ENCODE measurements around the gene MTAP. TPM values are rescaled to one million over a fixed set of nuclear protein-coding genes. Genes with fewer than 3 reads are reported as not detected.

Gene MTAP
- total and polyA plus RNA-seq, 2 donors (not counting 1 experiment from before 2014, with no cell fraction given), result 9.8 to 38.4 TPM

DNA sequence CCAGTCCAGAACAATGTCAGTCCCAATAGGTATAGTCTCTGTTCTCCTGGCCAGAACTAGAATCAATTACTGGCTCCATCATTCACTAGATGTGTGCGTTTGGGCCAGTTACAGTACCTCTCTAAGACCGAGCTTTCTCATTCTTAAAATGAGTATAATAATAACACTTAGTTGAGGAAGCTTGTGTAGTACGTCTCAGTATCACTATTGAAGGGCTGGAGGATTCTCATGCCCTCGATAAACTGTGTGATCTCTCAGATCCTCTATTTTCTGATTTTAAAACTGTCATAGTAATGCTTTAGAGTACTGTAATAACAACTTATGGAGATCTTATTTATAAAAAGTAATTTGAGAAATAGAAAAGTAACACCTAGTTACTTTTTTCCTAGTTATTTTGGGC is 141.0 kb downstream of the MTAP start:
- intact Hi-C loops (cut with micrococcal nuclease), result loop anchor here (5.0 kb wide), 1 partner anchor 36 kb away; no protein-coding TSS in a partner anchor
- DNase-seq (no peak), ATAC-seq (ENCODE audit: low read depth) (no peak)
- no peaks in the 10 kb centered on the region for H3K36me3 ChIP-seq (replicated peaks in 1 of 2; ENCODE audit: control extremely low read depth in 1 of 2, control insufficient read depth in 1 of 2, extremely low read depth in 1 of 2, insufficient read depth in 2 of 2, low read length in 1 of 2)
- H3K4me2 ChIP-seq (replicated peaks; ENCODE audit: low read depth, low read length, poor library complexity, severe bottlenecking), result no peak overlapping the region
- CTCF ChIA-PET, result no interaction called here
- no peak overlapping the region for H3K4me3 Mint-ChIP-seq
- H3K4me3 ChIP-seq (ENCODE audit: control extremely low read depth in 1 of 5, extremely low read depth in 1 of 5, insufficient read depth in 1 of 5, low read depth in 2 of 5, low read length in 4 of 5), result no peak overlapping the region
- H3K9me3 ChIP-seq (ENCODE audit: control extremely low read depth in 1 of 3, control insufficient read depth in 2 of 3, insufficient read depth in 1 of 3, low read length in 2 of 3), result peaks cover 0 to 5% (median 0%) of the 10 kb centered on the region in 3 donors
- no peak overlapping the region for H3K27ac ChIP-seq (ENCODE audit: low read length in 2 of 2)
- no peaks in the 10 kb centered on the region for H3K79me2 ChIP-seq (ENCODE audit: control insufficient read depth, insufficient read depth, low read length)
- H3K27ac Mint-ChIP-seq, result no peak overlapping the region
- TF ChIP-seq EZH2 (IDR thresholded peaks at IDR 0.05; ENCODE audit: borderline replicate concordance, insufficient read depth, low read depth, low read length, poor library complexity, severe bottlenecking), result no peak
- TF ChIP-seq, protein P1, sequence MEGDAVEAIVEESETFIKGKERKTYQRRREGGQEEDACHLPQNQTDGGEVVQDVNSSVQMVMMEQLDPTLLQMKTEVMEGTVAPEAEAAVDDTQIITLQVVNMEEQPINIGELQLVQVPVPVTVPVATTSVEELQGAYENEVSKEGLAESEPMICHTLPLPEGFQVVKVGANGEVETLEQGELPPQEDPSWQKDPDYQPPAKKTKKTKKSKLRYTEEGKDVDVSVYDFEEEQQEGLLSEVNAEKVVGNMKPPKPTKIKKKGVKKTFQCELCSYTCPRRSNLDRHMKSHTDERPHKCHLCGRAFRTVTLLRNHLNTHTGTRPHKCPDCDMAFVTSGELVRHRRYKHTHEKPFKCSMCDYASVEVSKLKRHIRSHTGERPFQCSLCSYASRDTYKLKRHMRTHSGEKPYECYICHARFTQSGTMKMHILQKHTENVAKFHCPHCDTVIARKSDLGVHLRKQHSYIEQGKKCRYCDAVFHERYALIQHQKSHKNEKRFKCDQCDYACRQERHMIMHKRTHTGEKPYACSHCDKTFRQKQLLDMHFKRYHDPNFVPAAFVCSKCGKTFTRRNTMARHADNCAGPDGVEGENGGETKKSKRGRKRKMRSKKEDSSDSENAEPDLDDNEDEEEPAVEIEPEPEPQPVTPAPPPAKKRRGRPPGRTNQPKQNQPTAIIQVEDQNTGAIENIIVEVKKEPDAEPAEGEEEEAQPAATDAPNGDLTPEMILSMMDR (IDR thresholded peaks at IDR 0.05), result no peak
- no peak overlapping the region for H3K9ac ChIP-seq (ENCODE audit: low read length)
- H4K20me1 ChIP-seq (ENCODE audit: control insufficient read depth, insufficient read depth, low read length, poor library complexity, severe bottlenecking), result no peaks in the 10 kb centered on the region
- H3K27me3 Mint-ChIP-seq, result peaks cover 37% of the 10 kb centered on the region
- H3K4me1 Mint-ChIP-seq, result no peaks in the 10 kb centered on the region
- H3K4me1 ChIP-seq (ENCODE audit: control insufficient read depth in 2 of 2, insufficient read depth in 2 of 2, low read length in 2 of 2), result no peaks in the 10 kb centered on the region
- no peak overlapping the region for H2AFZ ChIP-seq (ENCODE audit: insufficient read depth, low read depth, low read length, poor library complexity, severe bottlenecking)
- POLR2A ChIA-PET, result no interaction called here
- peaks cover 0 to 14% (median 3%) of the 10 kb centered on the region in 4 experiments for H3K27me3 ChIP-seq (replicated peaks in 1 of 4; ENCODE audit: control extremely low read depth in 1 of 4, control insufficient read depth in 3 of 4, insufficient read depth in 4 of 4, low read length in 3 of 4)
- WGBS (ENCODE audit: insufficient coverage), result no CpG with 5 or more reads among the region's 4 CpGs
- H3K9me3 Mint-ChIP-seq (ENCODE audit: insufficient read depth), result no peaks in the 10 kb centered on the region

DNA sequence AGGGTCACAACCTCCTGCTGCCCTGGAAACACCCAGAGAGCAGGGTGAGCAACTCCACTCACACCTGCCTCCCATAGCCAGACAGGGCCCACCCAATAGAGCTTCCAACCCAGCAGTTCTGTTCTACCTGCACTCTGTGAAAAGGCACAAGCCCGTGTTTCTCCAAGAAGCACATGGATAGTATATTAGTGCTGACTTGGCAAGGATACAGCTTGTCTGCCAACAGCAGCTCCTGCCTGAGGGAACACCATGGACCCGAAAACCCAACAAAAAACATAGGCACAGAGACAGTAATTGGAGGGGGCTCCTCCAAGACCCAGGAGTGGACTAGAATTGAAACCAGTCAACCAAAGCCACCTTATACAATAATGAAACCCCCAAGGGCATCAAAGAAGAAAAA is 143.2 kb downstream of the MTAP start:
- Histone ChIP-seq H3K36me3 (replicated peaks in 1 of 2; ENCODE audit: control extremely low read depth in 1 of 2, control insufficient read depth in 1 of 2, extremely low read depth in 1 of 2, insufficient read depth in 2 of 2, low read length in 1 of 2) (no peaks in the 10 kb centered on the region), H3K4me2 (replicated peaks; ENCODE audit: low read depth, low read length, poor library complexity, severe bottlenecking) (no peak overlapping the region), H3K4me1 (ENCODE audit: control insufficient read depth in 2 of 2, insufficient read depth in 2 of 2, low read length in 2 of 2) (no peaks in the 10 kb centered on the region), H3K79me2 (ENCODE audit: control insufficient read depth, insufficient read depth, low read length) (no peaks in the 10 kb centered on the region), H2AFZ (ENCODE audit: insufficient read depth, low read depth, low read length, poor library complexity, severe bottlenecking) (no peak overlapping the region), H4K20me1 (ENCODE audit: control insufficient read depth, insufficient read depth, low read length, poor library complexity, severe bottlenecking) (no peaks in the 10 kb centered on the region), H3K27ac (ENCODE audit: low read length in 2 of 2) (no peak overlapping the region), H3K4me3 (ENCODE audit: control extremely low read depth in 1 of 5, extremely low read depth in 1 of 5, insufficient read depth in 1 of 5, low read depth in 2 of 5, low read length in 4 of 5) (no peak overlapping the region), H3K9me3 (ENCODE audit: control extremely low read depth in 1 of 3, control insufficient read depth in 2 of 3, insufficient read depth in 1 of 3, low read length in 2 of 3) (peaks cover 0 to 5% (median 0%) of the 10 kb centered on the region in 3 donors), H3K27me3 (replicated peaks in 1 of 4; ENCODE audit: control extremely low read depth in 1 of 4, control insufficient read depth in 3 of 4, insufficient read depth in 4 of 4, low read length in 3 of 4) (peaks cover 0 to 14% (median 3%) of the 10 kb centered on the region in 4 experiments), H3K9ac (ENCODE audit: low read length) (no peak overlapping the region)
- DNase-seq (no peak), ATAC-seq (ENCODE audit: low read depth) (no peak)
- CTCF ChIA-PET, result no interaction called here
- Mint-ChIP-seq H3K27me3 (peaks cover 38% of the 10 kb centered on the region), H3K9me3 (ENCODE audit: insufficient read depth) (no peaks in the 10 kb centered on the region), H3K4me1 (no peaks in the 10 kb centered on the region), H3K27ac (no peak overlapping the region), H3K4me3 (no peak overlapping the region)
- intact Hi-C loops (cut with micrococcal nuclease), result no loop called here
- POLR2A ChIA-PET, result no interaction called here
- TF ChIP-seq, protein P1 (IDR thresholded peaks at IDR 0.05), result no peak
- no peak for TF ChIP-seq EZH2 (IDR thresholded peaks at IDR 0.05; ENCODE audit: borderline replicate concordance, insufficient read depth, low read depth, low read length, poor library complexity, severe bottlenecking)
- WGBS (ENCODE audit: insufficient coverage), result no CpG with 5 or more reads among the region's 2 CpGs

All from B cell (primary cell).